ENCODE measurements around the gene SKI.

DNA sequence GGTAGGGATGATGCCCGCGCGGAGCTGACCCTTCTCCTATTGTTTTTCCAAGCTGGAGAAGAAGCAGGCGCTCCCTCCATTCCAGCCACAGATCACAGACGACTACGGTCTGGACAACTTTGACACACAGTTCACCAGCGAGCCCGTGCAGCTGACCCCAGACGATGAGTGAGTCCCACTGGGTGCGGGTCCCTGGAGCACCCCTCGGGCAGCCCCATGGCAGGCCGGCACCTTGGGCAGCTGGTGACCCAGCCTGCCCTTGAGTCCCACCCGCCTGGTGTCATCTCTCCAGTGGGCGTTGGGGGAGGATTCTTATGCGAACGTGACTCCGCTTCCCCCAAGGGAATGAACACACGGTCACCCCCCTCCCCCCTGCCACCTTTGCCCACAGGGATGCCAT is 43.6 kb upstream of the SKI start:
- TF ChIP-seq POLR2A (IDR thresholded peaks at IDR 0.05; ENCODE audit: low read depth, low read length) (no peak), POLR2AphosphoS5 (IDR thresholded peaks at IDR 0.05; ENCODE audit: low read depth, low read length) (no peak), TAF1 (IDR thresholded peaks at IDR 0.05; ENCODE audit: borderline replicate concordance, low read depth, low read length) (no peak)

Measured in GM12892 (cell line).